ENCODE results near the gene RALY.
A peak's percentile ranks its signal among the peaks of the same experiment; 100 is the strongest.
"Not testable (repeated sequence)": the region's sequence is repeated elsewhere in the genome, so short reads cannot be mapped to it uniquely, and the experiment has no call there.

The RALY gene

GRCh38 chr20:34015401-34016335 lies 22.0 kb downstream of the RALY start:
- no peak for DNase-seq (ENCODE audit: low read depth in 2 of 2)

GRCh38 chr20:34016736-34017135 lies 23.0 kb downstream of the RALY start:
- DNase-seq (ENCODE audit: low read depth in 2 of 2): no peak

- DNase-seq (ENCODE audit: low read depth in 2 of 2): no peak
Measured at GRCh38 chr20:34017610-34018009, 23.9 kb downstream of the RALY start.

DNA sequence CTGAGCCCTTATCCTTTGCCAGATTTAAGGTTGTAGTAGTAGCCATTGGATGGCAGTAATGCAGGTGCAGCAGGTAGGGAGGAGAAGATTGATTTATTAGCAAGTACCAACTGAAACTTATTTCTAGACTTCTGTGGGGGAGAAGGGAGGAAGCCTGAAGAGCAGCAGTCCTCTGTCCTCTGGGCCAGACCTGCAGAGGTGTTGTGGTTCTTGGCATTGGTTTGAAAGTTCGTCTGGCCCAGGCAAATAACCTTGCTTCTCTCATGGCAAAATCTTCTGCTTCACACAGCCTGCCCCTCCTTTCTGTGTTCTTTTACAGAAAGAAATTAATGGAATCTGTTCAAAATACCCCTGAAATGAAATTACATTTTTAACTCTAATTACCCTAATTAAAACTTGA lies 24.5 kb downstream of the RALY start:
- no peak for DNase-seq (ENCODE audit: low read depth in 2 of 2)

DNA sequence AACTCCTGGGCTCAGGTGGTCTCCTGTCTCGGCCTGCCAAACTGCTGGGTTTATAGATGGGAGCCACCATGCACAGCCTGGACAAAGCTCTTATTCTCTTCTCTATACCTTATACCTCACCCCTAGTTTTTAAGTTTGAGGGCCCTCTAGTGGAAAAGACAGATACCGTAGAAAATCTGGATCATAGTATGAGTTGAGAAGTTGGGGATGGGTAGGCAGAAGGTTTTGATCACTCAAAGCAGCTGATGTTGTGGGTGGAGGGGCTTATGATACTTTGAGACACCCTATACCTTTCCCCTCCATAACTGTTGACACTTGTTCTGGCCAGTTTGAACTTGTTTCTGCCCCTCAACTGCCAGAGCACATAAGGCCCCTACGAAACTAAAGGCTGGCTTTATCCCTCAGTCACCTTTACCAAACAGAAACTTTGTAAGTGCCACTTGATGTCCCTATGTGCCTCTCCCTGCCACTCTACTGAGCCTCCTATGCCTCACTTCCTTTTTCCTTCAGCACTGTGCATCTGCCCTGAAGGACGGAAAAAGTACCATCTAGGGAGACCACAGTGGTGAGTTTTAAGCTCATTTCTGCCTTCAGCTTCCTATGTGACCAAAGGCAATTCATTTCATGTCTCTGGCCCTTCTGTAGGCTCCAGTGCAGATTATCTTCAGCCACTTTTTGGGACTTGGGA lies 28.6 kb downstream of the RALY start:
- no peak for DNase-seq (ENCODE audit: low read depth in 2 of 2)

DNA sequence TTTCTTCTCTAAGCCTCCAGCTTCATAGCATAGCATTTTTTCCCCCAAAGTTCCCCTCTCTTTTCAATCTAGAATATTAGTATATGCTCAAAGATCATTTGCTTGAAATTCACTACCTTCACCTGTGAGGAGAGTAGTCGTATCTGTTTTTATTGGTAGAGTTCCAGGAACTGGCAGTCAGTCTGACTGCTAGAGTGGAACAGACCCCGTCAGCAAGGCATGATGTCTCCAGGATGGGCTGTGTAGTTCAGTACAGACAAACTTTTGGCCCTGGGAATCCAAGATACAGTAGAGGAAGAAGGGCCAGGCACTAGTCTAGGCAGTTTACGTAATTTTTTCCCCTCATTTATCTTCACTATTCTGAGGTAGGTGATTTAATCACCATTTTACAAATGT lies 29.1 kb downstream of the RALY start:
- no peak for DNase-seq (ENCODE audit: low read depth in 2 of 2)

GRCh38 chr20:34023937-34024722 lies 30.4 kb downstream of the RALY start:
- DNase-seq (ENCODE audit: low read depth in 2 of 2): no peak

GRCh38 chr20:34024723-34025351 lies 31.1 kb downstream of the RALY start:
- DNase-seq (ENCODE audit: low read depth in 2 of 2): no peak

DNA sequence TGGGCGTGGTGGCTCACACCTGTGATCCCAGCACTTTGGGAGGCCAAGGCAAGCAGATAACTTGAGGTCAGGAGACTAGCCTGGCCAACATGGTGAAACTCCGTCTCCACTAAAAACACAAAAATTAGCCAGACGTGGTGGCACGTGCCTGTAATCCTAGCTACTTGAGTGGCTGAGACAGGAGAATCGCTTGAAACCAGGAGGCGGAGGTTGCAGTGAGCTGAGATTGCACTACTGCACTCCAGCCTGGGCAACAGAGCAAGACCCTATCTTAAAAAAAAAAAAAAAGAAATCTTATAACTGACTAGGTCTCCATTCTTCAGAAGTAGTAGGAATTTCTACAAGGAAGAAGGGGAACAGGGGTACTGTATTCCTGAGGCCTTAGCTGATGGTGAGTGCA lies 34.3 kb downstream of the RALY start:
- not testable (repeated sequence) for DNase-seq (ENCODE audit: low read depth in 2 of 2)

DNA sequence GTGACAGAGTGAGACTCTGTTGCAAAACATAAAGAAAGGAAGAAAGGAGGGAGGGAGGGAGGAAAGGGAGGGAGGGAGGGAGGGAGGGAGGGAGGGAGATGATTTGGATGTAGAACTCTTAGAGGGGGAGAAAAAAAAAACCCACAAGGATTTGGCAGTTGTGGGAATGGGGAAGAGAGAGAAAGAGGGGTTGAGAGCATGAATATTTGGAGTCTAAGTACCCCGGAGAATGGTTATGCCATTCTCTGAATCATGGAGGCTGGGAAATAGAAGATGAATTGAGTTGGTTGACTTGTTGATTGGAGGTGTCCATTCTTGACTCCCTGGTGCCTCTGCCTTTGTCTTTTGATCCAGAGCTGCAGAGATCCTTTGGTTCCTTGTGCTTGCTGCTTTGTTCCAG lies 35.7 kb downstream of the RALY start:
- no peak for DNase-seq (ENCODE audit: low read depth in 2 of 2)

DNA sequence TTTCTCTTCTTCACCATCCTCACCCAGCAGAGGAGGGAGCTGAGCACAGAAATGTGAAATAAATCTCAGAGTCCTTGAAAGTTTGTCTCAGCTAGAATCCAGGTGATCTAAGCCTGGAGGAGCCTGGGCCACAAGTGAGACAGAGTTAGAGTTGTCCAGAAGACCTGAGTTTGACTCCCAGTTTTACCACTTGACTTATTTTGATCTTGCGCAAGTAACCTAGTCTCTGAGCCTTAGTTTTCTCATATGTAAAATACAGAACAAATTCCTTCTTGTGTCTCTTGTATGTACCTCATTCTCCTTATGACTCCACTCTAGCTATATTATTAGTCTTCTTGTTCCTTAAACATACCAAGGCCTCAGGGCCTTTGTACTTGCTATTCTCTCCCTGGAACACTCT lies 36.7 kb downstream of the RALY start:
- no peak for DNase-seq (ENCODE audit: low read depth in 2 of 2)

DNA sequence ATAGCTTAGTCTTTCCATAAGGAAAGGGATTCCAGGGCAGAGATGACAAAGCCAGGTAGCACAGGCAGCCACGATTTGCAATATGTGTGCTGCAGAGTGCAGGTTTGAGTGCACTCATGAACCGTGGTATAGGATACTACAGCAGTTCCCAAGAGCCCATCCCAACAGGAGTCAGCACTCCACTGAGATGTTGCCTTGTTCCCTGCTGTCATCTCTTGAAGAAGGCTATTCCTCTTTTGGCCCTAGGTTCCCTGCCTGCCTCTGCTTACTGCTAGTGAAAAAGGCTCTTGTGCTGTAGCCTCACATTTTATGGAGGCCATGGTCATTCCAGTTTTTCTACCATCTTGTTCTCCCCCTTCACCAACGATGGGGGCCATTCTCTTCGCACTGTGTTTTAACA lies 40.2 kb downstream of the RALY start:
- DNase-seq (ENCODE audit: low read depth in 2 of 2): no peak

DNA sequence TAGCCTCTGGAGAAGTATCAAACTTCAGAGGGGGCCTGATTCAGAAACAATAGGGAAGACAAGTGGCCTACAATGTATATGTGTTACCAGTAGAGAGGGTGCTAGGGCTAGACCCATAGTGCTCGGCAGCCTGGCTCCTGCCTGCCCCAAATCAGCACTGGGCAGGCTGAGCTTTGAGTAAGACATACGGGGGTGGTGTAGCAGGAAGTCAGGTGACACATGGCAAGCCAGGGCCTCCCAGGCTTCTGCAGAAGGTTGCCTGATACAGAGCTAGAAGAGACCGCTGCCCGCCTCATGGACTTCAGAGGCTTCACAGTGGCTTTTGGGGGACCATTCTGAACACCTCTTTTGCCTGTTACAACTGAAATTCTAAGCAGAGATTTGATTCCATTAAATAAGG lies 43.4 kb downstream of the RALY start:
- peak in 1 of 2 donors; percentile 7 for DNase-seq (ENCODE audit: low read depth in 2 of 2)

- DNase-seq (ENCODE audit: low read depth in 2 of 2): no peak
Measured at GRCh38 chr20:34037767-34038166, 44.1 kb downstream of the RALY start.

DNA sequence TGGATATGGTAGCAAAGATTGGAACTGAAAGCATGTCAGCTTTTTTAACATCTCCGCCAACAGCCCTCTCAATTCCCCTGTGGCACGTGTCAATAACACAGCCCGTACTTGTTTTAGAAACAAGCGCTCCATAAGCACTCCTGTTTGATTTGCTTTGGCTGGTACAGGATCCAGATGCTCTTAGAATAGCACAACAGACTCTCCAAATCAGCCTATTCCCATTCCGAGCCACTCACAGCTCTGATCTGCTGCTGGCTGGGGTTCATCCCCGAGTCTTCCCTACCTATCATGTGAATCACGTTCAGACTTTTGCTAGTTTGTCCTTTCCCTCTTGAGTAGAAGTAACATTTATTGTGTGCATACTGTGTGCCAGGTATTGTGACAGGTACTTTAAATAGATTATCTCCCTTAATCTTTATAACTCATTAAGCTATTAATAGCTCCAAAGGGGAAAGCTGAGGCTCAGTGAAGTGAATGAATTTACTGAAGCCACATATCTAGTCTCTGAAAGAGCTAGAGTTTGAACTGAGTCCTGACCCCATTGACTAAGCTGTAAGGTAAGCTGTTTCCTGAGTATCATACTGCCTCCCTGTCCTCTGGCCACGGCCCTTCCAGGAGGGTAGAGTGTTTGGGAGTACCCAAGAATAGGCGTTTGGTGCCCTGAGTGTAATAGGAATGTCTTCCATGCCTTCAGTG lies 46.7 kb downstream of the RALY start:
- no peak for DNase-seq (ENCODE audit: low read depth in 2 of 2)

GRCh38 chr20:34041226-34041625 lies 47.5 kb downstream of the RALY start:
- no peak for DNase-seq (ENCODE audit: low read depth in 2 of 2)

- no peak for DNase-seq (ENCODE audit: low read depth in 2 of 2)
Measured at GRCh38 chr20:34042262-34042661, 48.6 kb downstream of the RALY start.

- no peak for DNase-seq (ENCODE audit: low read depth in 2 of 2)
Measured at GRCh38 chr20:34043025-34043424, 49.3 kb downstream of the RALY start.

- DNase-seq (ENCODE audit: low read depth in 2 of 2): no peak
Measured at GRCh38 chr20:34045294-34045693, 51.6 kb downstream of the RALY start.

- no peak for DNase-seq (ENCODE audit: low read depth in 2 of 2)
Measured at GRCh38 chr20:34045930-34046725, 52.4 kb downstream of the RALY start.
